Keratinocyte (primary cell): Measurements from ENCODE around the gene SPTLC3. TPM values are rescaled to one million over a fixed set of nuclear protein-coding genes. Genes with fewer than 3 reads are reported as not detected.

ENCODE experiments used
- DNase-seq: peaks from one replicate; pipeline ENCODE4 v3.0.0-alpha.2; 2011; ENCODE audit warnings: low read depth, missing footprints, low spot score
- FAIRE-seq: peaks from 2 replicates; lab custom pipeline; 2011; peaks lifted over from hg19 to GRCh38; lab: Jason Lieb, UNC
- H2AFZ ChIP-seq: 2 replicates; pipeline ENCODE4 v1.6.0; 2012; ENCODE audit warnings: low read length, control low read depth, inconsistent platforms; ENCODE audit not compliant: control insufficient read depth
- H3K27ac ChIP-seq: 2 replicates; pipeline ENCODE4 v1.5.1; 2011; ENCODE audit warnings: low read length; ENCODE audit not compliant: control insufficient read depth, insufficient read depth
- H3K27me3 ChIP-seq: 3 replicates; pipeline ENCODE4 v1.6.0; 2011; ENCODE audit warnings: low read length; ENCODE audit not compliant: control insufficient read depth, insufficient read depth; ENCODE audit errors: extremely low read depth
- H3K36me3 ChIP-seq, 2 experiments: 2 replicates in 1 of 2; 3 replicates in 1 of 2; pipeline ENCODE4 v1.5.1; 2011; ENCODE audit warnings: low read length in 2 of 2, mild to moderate bottlenecking in 1 of 2; ENCODE audit not compliant: control insufficient read depth in 2 of 2, insufficient read depth in 2 of 2; ENCODE audit errors: extremely low read depth in 1 of 2
- H3K4me1 ChIP-seq: 3 replicates; pipeline ENCODE4 v1.5.1; 2011; ENCODE audit warnings: low read length; ENCODE audit not compliant: control insufficient read depth, insufficient read depth; ENCODE audit errors: extremely low read depth
- H3K4me2 ChIP-seq: 3 replicates; pipeline ENCODE4 v1.6.0; 2011; ENCODE audit warnings: low read depth, low read length; ENCODE audit not compliant: control insufficient read depth, insufficient read depth; ENCODE audit errors: extremely low read depth
- H3K4me3 ChIP-seq, 3 experiments: fragments of 200-600 bp in 1 of 3; sonication (generic) in 1 of 3; 2 replicates in 2 of 3; 3 replicates in 1 of 3; pipeline ENCODE4 v1.5.1; 2011 to 2016; ENCODE audit warnings: low read length in 3 of 3, mild to moderate bottlenecking in 3 of 3, control low read depth in 2 of 3, inconsistent platforms in 1 of 3, low read depth in 1 of 3, mixed read lengths in 1 of 3, mixed run types in 1 of 3, moderate library complexity in 1 of 3; ENCODE audit not compliant: control insufficient read depth in 2 of 3, insufficient read depth in 2 of 3; ENCODE audit errors: extremely low read depth in 1 of 3
- H3K79me2 ChIP-seq: 2 replicates; pipeline ENCODE4 v1.6.0; 2012; ENCODE audit warnings: low read length; ENCODE audit not compliant: control insufficient read depth, insufficient read depth
- H3K9ac ChIP-seq: 3 replicates; pipeline ENCODE4 v1.6.0; 2011; ENCODE audit warnings: low read length; ENCODE audit not compliant: control insufficient read depth, insufficient read depth; ENCODE audit errors: extremely low read depth
- H3K9me1 ChIP-seq: 3 replicates; pipeline ENCODE4 v1.6.0; 2011; ENCODE audit warnings: low read length; ENCODE audit not compliant: control insufficient read depth, insufficient read depth; ENCODE audit errors: extremely low read depth
- H3K9me3 ChIP-seq: 2 replicates; pipeline ENCODE4 v1.5.1; 2012; ENCODE audit warnings: low read depth, low read length; ENCODE audit not compliant: control insufficient read depth
- H4K20me1 ChIP-seq: 3 replicates; pipeline ENCODE4 v1.6.0; 2011; ENCODE audit warnings: low read length; ENCODE audit not compliant: control insufficient read depth, insufficient read depth; ENCODE audit errors: extremely low read depth
- CTCF ChIP-seq, 3 experiments: IDR thresholded peaks in 1 of 3; conservative IDR thresholded peaks in 1 of 3; optimal IDR thresholded peaks in 1 of 3; 2 replicates in 2 of 3; 3 replicates in 1 of 3; pipeline versions ENCODE3 to v1.5.1; 2011; ENCODE audit warnings: low read length in 3 of 3, mild to moderate bottlenecking in 3 of 3, moderate library complexity in 2 of 3, control low read depth in 1 of 3, inconsistent platforms in 1 of 3; ENCODE audit not compliant: insufficient read depth in 2 of 3; ENCODE audit errors: extremely low read depth in 1 of 3
- EZH2 ChIP-seq: IDR thresholded peaks from one replicate; pipeline ENCODE4 v1.6.1; 2012; ENCODE audit warnings: inconsistent platforms, mild to moderate bottlenecking, low read length, moderate library complexity
- dilution Hi-C: fragments of 300-500 bp; cut with MboI; formaldehyde crosslinking; loops from one replicate; pipeline ENCODE4 v1.7.0; 2020; ENCODE audit warnings: low sequenced_read_pairs; ENCODE audit not compliant: extremely low pct_ligation_motif_present
- polyA plus RNA-seq, 5 experiments: library from polyadenylated mRNA; depleted of rRNA in 3 of 5; stranded (reverse) in 3 of 5; stranded (forward) in 1 of 5; unstranded in 1 of 5; fragments of >200 nt; gene quantifications; 1 replicate in 1 of 5; 2 replicates in 3 of 5; 3 replicates in 1 of 5; pipeline versions ENCODE4 v1.2.1 to v1.2.3, GENCODE V29; 2011 to 2012; ENCODE audit warnings: missing spikeins in 2 of 5, low read depth in 1 of 5, low replicate concordance in 1 of 5

Gene SPTLC3
- polyA plus RNA-seq, 1 donor (not counting 4 experiments of a cell fraction or from before 2014, with no cell fraction given), result 11.4 TPM

GRCh38 chr20:12976720-12977309, 32.0 kb upstream of the SPTLC3 start:
- no peak for FAIRE-seq

GRCh38 chr20:12977328-12978125, 31.2 kb upstream of the SPTLC3 start:
- H3K36me3 ChIP-seq, result no peaks in the 10 kb centered on the region
- FAIRE-seq (no peak), DNase-seq (no peak)
- H3K9ac ChIP-seq, result no peak overlapping the region
- no peaks in the 10 kb centered on the region for H3K9me1 ChIP-seq
- H4K20me1 ChIP-seq, result no peaks in the 10 kb centered on the region
- H3K4me3 ChIP-seq, result no peak overlapping the region
- TF ChIP-seq CTCF (optimal IDR thresholded peaks at IDR 0.05 in 1 of 3, IDR thresholded peaks at IDR 0.05 in 1 of 3, conservative IDR thresholded peaks at IDR 0.05 in 1 of 3; ENCODE audit: extremely low read depth in 1 of 3, insufficient read depth in 2 of 3, low read length in 3 of 3) (no peak), EZH2 (no peak)
- H3K79me2 ChIP-seq, result no peaks in the 10 kb centered on the region
- no peaks in the 10 kb centered on the region for H3K27me3 ChIP-seq
- no peaks in the 10 kb centered on the region for H3K4me1 ChIP-seq
- no peak overlapping the region for H3K4me2 ChIP-seq
- H3K9me3 ChIP-seq, result no peaks in the 10 kb centered on the region
- peak overlapping the region; percentile 27 for H2AFZ ChIP-seq
- H3K27ac ChIP-seq, result no peak overlapping the region
- dilution Hi-C loops, result no loop called here

More at GRCh38 chr20:12976720-12977309, 32.0 kb upstream of the SPTLC3 start:
- TF ChIP-seq CTCF (optimal IDR thresholded peaks at IDR 0.05 in 1 of 3, IDR thresholded peaks at IDR 0.05 in 1 of 3, conservative IDR thresholded peaks at IDR 0.05 in 1 of 3; ENCODE audit: extremely low read depth in 1 of 3, insufficient read depth in 2 of 3, low read length in 3 of 3), result no peak
- TF ChIP-seq EZH2, result no peak
- Histone ChIP-seq H3K4me2 (no peak overlapping the region), H3K9me3 (no peaks in the 10 kb centered on the region), H3K9ac (no peak overlapping the region), H3K27ac (no peak overlapping the region), H3K4me1 (no peaks in the 10 kb centered on the region), H3K9me1 (no peaks in the 10 kb centered on the region), H2AFZ (no peak overlapping the region), H4K20me1 (no peaks in the 10 kb centered on the region), H3K79me2 (no peaks in the 10 kb centered on the region), H3K27me3 (no peaks in the 10 kb centered on the region), H3K36me3 (no peaks in the 10 kb centered on the region), H3K4me3 (no peak overlapping the region)
- dilution Hi-C loops, result no loop called here
- DNase-seq, result no peak
